WERI-Rb-1 (cell line): ENCODE data around the gene BLMH.

Experiments
- DNase-seq: peaks from one replicate; pipeline ENCODE4 v3.0.0-alpha.2; 2020
- H3K27ac ChIP-seq: fragments of 250-450 bp; sonication (Bioruptor Pico); 2 replicates; pipeline ENCODE4 v1.5.1; 2020; ENCODE audit warnings: mild to moderate bottlenecking, moderate library complexity
- H3K27me3 ChIP-seq: fragments of 250-450 bp; sonication (Bioruptor Pico); 2 replicates; pipeline ENCODE4 v1.5.1; 2021; ENCODE audit warnings: mild to moderate bottlenecking, low read depth, moderate library complexity; ENCODE audit not compliant: insufficient read depth, severe bottlenecking
- H3K36me3 ChIP-seq: fragments of 250-450 bp; sonication (Bioruptor Pico); 2 replicates; pipeline ENCODE4 v1.5.1; 2020; ENCODE audit warnings: mild to moderate bottlenecking, moderate library complexity
- H3K4me3 ChIP-seq: 2 replicates; pipeline ENCODE4 v1.5.1; 2011; ENCODE audit warnings: low read depth, mild to moderate bottlenecking, control low read depth, low read length
- H3K9me3 ChIP-seq: fragments of 250-450 bp; sonication (Bioruptor Pico); 2 replicates; pipeline ENCODE4 v1.5.1; 2021; ENCODE audit warnings: mild to moderate bottlenecking, moderate library complexity; ENCODE audit not compliant: severe bottlenecking
- TF ChIP-seq, protein P1 (sequence below): IDR thresholded peaks from 2 replicates; pipeline ENCODE4 v1.5.1; 2011; ENCODE audit warnings: low read depth, mild to moderate bottlenecking, control low read depth, inconsistent platforms, low read length

Gene BLMH

DNA sequence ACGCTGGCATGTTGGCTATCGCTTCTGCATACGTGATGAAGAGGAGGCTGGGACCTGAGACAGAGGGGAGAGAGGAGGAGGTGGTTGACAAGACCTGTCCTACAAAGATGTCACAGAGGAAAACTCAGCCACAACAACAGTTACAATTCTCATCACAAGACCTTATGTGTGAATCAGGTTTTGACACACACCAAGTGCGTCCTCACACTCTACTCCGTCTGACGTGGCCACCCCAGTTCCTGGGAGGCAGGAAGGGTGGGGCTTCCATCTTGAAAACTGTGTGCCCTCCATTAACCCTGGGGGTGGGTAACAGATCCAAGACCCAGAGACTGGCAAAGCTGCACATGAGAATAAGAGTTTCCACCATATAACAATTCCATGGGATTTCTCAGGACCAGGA, 80.4 kb downstream of the BLMH start:
- H3K9me3 ChIP-seq: no peaks in the 10 kb centered on the region

DNA sequence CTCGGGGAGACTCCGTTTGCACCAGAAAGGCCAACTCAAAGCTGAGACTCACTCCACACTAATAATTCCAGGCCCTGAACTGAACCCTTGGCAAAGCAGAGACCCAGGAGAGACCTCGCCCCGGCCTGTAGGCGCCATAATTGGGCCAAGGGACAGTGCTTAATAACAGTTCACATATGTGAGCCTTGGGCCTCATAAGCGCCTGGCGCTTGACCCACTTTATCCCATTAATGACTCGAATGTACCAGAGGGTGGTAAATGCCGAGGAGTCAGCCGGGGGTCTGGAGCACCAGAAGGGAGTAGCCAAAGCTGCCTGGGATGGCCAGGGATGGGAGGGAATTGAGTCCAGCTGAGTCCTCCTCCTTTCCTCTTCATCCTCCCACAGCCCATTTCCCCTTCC, 80.8 kb downstream of the BLMH start:
- Histone ChIP-seq H3K36me3 (no peaks in the 10 kb centered on the region), H3K27ac (no peak overlapping the region), H3K4me3 (no peak overlapping the region), H3K27me3 (no peaks in the 10 kb centered on the region), H3K9me3 (no peaks in the 10 kb centered on the region)
- DNase-seq: no peak
- TF ChIP-seq, protein P1, sequence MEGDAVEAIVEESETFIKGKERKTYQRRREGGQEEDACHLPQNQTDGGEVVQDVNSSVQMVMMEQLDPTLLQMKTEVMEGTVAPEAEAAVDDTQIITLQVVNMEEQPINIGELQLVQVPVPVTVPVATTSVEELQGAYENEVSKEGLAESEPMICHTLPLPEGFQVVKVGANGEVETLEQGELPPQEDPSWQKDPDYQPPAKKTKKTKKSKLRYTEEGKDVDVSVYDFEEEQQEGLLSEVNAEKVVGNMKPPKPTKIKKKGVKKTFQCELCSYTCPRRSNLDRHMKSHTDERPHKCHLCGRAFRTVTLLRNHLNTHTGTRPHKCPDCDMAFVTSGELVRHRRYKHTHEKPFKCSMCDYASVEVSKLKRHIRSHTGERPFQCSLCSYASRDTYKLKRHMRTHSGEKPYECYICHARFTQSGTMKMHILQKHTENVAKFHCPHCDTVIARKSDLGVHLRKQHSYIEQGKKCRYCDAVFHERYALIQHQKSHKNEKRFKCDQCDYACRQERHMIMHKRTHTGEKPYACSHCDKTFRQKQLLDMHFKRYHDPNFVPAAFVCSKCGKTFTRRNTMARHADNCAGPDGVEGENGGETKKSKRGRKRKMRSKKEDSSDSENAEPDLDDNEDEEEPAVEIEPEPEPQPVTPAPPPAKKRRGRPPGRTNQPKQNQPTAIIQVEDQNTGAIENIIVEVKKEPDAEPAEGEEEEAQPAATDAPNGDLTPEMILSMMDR: no peak

More for the DNA sequence above, 80.4 kb downstream of the BLMH start:
- DNase-seq: no peak
- H3K36me3 ChIP-seq: no peaks in the 10 kb centered on the region
- H3K27me3 ChIP-seq: no peaks in the 10 kb centered on the region
- H3K4me3 ChIP-seq: no peak overlapping the region
- H3K27ac ChIP-seq: no peak overlapping the region
- TF ChIP-seq, protein P1: no peak

DNA sequence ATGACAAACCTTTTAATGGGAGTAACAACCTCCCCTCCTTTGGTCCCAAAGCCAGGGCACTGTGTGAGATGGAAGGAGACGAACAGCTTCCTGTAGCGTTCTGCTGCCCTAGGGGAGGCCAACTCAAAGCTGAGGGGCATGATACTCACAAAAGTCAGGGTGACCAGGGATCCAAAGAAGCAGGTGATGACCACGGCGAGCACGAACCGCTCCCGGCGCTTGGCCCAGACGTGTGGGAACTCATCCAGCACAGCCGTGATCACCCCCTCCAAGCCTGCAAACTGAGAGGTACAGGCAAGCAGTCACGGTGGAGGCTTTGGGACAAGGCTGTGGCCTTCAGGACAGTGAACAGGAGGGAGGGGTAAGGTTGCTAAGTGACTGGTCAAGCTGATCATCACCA, 81.4 kb downstream of the BLMH start:
- H3K4me3 ChIP-seq: no peak overlapping the region
- H3K27ac ChIP-seq: no peak overlapping the region
- no peaks in the 10 kb centered on the region for H3K9me3 ChIP-seq
- TF ChIP-seq, protein P1: no peak
- H3K27me3 ChIP-seq: no peaks in the 10 kb centered on the region
- no peak for DNase-seq
- no peaks in the 10 kb centered on the region for H3K36me3 ChIP-seq

DNA sequence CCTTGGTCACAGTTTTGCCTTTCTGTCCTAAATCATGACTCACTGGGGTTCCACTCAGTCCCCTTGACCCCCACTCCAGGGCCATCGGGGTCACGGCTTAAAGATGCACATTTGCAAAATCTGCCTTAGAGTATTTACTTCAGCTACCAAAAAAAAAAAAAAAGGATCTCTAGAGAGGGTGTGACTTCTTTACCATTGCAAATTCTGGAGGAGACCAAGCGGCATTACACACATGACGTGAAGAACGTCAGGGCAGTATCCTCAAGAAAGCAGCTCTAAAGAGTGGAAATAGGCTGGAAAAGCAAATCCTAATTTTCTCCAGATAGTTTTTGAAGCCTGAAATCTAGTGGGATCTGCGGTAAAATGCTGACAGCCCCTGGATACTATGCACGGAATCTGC, 81.8 kb downstream of the BLMH start:
- no peaks in the 10 kb centered on the region for H3K9me3 ChIP-seq
- no peak overlapping the region for H3K4me3 ChIP-seq
- no peaks in the 10 kb centered on the region for H3K36me3 ChIP-seq
- DNase-seq: no peak
- no peak overlapping the region for H3K27ac ChIP-seq
- no peaks in the 10 kb centered on the region for H3K27me3 ChIP-seq
- TF ChIP-seq, protein P1: no peak

DNA sequence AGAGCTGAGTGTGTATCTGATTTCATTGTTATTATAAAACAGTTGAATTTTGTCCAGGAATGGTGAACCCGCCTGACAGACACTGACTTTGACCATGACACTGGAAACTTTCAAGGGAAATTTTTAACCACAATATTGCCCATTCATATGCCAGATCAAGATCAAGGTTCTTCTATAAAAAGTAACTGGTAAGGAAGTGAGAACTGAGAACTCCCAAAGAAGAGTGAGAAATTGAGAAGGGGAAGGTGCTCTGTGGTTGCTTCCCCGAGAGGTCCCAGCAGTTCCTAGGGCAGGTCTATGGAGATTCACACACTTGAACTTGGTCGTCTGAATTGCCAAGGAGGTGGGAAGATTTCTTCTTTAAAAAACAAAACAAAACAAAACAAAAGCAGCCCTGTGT, 83.5 kb downstream of the BLMH start:
- Histone ChIP-seq H3K36me3 (no peaks in the 10 kb centered on the region), H3K4me3 (no peak overlapping the region)

DNA sequence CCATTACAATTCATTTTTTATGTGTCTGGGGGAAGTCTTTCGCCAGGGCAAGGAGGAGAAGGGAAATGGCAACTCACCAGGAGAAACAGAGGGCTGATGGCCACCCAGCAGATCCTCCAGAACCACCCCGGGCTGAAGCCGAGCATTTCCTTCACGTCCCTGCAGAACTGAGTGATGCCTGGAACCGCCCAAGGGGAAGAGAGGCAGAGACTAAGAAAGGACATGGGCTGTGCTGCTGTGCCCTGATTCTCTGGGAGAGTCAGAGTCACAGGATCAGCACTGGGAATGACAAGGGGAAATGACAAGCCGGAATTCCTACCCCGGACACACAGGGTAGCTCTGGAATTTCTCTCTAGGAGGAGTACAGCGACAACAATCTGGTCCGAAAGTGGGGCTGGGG, 84.1 kb downstream of the BLMH start:
- no peaks in the 10 kb centered on the region for H3K27me3 ChIP-seq
- H3K27ac ChIP-seq: no peak overlapping the region
- no peak for DNase-seq
- no peaks in the 10 kb centered on the region for H3K36me3 ChIP-seq
- TF ChIP-seq, protein P1: no peak
- H3K9me3 ChIP-seq: no peaks in the 10 kb centered on the region
- no peak overlapping the region for H3K4me3 ChIP-seq

More for the DNA sequence above, 83.5 kb downstream of the BLMH start:
- no peaks in the 10 kb centered on the region for H3K9me3 ChIP-seq
- no peak for DNase-seq
- TF ChIP-seq, protein P1: no peak
- H3K27me3 ChIP-seq: no peaks in the 10 kb centered on the region
- H3K27ac ChIP-seq: no peak overlapping the region
